ENCODE data around the gene LGR5.

Gene LGR5, protein sequence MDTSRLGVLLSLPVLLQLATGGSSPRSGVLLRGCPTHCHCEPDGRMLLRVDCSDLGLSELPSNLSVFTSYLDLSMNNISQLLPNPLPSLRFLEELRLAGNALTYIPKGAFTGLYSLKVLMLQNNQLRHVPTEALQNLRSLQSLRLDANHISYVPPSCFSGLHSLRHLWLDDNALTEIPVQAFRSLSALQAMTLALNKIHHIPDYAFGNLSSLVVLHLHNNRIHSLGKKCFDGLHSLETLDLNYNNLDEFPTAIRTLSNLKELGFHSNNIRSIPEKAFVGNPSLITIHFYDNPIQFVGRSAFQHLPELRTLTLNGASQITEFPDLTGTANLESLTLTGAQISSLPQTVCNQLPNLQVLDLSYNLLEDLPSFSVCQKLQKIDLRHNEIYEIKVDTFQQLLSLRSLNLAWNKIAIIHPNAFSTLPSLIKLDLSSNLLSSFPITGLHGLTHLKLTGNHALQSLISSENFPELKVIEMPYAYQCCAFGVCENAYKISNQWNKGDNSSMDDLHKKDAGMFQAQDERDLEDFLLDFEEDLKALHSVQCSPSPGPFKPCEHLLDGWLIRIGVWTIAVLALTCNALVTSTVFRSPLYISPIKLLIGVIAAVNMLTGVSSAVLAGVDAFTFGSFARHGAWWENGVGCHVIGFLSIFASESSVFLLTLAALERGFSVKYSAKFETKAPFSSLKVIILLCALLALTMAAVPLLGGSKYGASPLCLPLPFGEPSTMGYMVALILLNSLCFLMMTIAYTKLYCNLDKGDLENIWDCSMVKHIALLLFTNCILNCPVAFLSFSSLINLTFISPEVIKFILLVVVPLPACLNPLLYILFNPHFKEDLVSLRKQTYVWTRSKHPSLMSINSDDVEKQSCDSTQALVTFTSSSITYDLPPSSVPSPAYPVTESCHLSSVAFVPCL

DNA sequence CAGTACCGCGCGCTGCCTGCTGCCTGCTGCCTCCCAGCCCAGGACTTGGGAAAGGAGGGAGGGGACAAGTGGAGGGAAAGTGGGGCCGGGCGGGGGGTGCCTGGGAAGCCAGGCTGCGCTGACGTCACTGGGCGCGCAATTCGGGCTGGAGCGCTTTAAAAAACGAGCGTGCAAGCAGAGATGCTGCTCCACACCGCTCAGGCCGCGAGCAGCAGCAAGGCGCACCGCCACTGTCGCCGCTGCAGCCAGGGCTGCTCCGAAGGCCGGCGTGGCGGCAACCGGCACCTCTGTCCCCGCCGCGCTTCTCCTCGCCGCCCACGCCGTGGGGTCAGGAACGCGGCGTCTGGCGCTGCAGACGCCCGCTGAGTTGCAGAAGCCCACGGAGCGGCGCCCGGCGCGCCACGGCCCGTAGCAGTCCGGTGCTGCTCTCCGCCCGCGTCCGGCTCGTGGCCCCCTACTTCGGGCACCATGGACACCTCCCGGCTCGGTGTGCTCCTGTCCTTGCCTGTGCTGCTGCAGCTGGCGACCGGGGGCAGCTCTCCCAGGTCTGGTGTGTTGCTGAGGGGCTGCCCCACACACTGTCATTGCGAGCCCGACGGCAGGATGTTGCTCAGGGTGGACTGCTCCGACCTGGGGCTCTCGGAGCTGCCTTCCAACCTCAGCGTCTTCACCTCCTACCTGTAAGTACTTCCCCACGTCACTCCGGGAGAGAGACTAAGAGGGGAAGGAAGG, at the start of gene LGR5:
Gene LGR5, plus strand, starts transcription at position 186 of the 732 bp plus-strand sequence. Its CDS starts 283 bp downstream, at position 469.
- no peak for TF ChIP-seq CTCF (conservative IDR thresholded peaks at IDR 0.05; ENCODE audit: low read depth)
- no peak within 1 kb of the TSS for H3K27ac ChIP-seq
- CTCF ChIA-PET = interaction anchor here (0.6 kb wide), 1 partner anchor 24 kb away, joined by 3 read pairs; no protein-coding TSS in a partner anchor
- POLR2A ChIA-PET (ENCODE audit: low non-redundant PET) = interaction anchor here (0.5 kb wide), 1 partner anchor 50 kb away, joined by 3 read pairs; no protein-coding TSS in a partner anchor
- DNase-seq (ENCODE audit: low spot score) = no peak

DNA sequence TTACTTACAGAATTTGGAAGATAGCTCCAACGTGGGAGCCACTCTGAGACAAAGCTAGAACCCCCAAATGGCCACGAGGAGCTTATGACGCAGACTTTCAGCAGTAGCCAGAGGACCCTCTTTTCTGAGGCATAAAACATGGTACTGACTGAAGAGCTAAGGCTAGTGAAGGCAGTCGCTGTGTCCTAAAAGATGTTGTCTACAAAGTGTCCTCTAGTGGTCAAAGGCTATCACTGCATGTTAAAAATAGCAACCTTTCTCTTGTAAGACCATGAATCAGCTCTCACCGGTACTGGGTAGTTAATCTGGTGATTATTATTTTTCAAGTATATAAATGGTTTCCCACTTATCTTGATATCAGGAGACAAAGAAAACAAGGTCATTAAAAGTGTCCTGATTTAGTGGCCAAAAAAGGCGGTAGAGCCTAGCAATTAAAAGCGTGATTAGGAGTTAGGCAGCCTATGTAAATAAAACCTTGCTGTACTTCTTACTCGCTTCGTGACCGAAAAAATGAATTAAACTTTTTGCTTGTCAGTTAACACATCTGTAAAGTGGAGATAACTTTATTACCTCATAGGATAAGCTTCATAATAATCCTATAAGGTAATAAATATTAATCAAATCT, 47.0 kb upstream of the LGR5 start:
- ChIA-PET CTCF (interaction anchor here (0.5 to 1.4 kb wide), 17 partner anchors 9 to 1026 kb away, joined by 3 to 6 read pairs (median 3); no protein-coding TSS in a partner anchor), POLR2A (ENCODE audit: low non-redundant PET) (no interaction called here)
- DNase-seq (ENCODE audit: low spot score) = peak; percentile 59
- H3K27ac ChIP-seq = no peak overlapping the region
- TF ChIP-seq CTCF (conservative IDR thresholded peaks at IDR 0.05; ENCODE audit: low read depth) = peak; percentile 84

DNA sequence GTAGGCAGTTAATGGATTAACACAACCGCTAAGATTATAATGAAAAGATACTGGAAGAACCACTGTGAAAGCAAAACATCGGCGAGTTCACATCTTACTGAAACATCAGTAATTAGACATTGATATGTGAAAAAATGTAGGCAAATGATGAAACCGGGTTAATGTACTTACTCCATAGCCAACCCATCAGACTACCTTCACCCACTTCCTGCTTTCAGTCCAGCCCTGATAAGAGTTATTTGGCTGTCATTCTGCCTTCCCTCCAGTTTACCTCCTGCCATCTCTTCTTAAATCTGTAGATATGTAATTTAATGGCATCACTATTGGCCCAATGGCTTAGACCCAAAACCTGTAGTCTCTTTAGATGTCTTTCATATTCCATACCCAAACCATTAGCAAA, 46.0 kb upstream of the LGR5 start:
- no peak for DNase-seq (ENCODE audit: low spot score)
- ChIA-PET POLR2A (ENCODE audit: low non-redundant PET) (no interaction called here), CTCF (no interaction called here)
- TF ChIP-seq CTCF (conservative IDR thresholded peaks at IDR 0.05; ENCODE audit: low read depth) = no peak
- H3K27ac ChIP-seq = no peak overlapping the region

GRCh38 chr12:71397433-71397954, 42.1 kb upstream of the LGR5 start:
- no peak for TF ChIP-seq CTCF (conservative IDR thresholded peaks at IDR 0.05; ENCODE audit: low read depth)
- no peak for DNase-seq (ENCODE audit: low spot score)
- ChIA-PET POLR2A (ENCODE audit: low non-redundant PET) (no interaction called here), CTCF (no interaction called here)
- no peak overlapping the region for H3K27ac ChIP-seq

DNA sequence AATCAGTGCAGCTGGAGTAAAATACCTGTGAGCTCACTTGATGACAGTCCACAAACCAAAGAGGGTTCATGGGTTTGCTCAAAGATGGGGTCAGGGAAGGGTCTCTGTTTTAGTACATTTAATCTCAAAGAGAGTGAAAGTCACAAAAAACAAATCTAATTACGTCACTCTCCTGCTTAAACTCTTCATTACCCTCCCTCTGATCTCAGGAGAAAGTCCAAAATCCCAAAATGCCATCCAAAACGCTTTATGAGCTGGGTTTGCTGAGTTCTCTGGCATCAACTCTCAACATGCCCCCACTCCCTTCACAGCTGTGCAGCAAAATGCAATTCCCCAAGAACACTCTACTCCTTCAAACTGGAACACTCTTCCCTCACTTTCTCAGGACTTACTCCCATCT, 40.4 kb upstream of the LGR5 start:
- DNase-seq (ENCODE audit: low spot score) = no peak
- no peak for TF ChIP-seq CTCF (conservative IDR thresholded peaks at IDR 0.05; ENCODE audit: low read depth)
- ChIA-PET CTCF (no interaction called here), POLR2A (ENCODE audit: low non-redundant PET) (no interaction called here)
- H3K27ac ChIP-seq = no peak overlapping the region
